Esophagus squamous epithelium (tissue), 4 donors: ENCODE results near the gene FGA.

Experiments used
- CTCF ChIP-seq, 6 experiments: fragments of 450-650 bp in 4 of 6; fragments of 200-600 bp in 2 of 6; sonication (generic) in 2 of 6; IDR thresholded peaks; one replicate each; pipeline ENCODE4 v1.5.1; 2016 to 2019; ENCODE audit warnings: antibody characterized with exemption in 6 of 6, mild to moderate bottlenecking in 4 of 6, moderate library complexity in 4 of 6
- POLR2A ChIP-seq, 4 donors: fragments of 450-650 bp; IDR thresholded peaks; one replicate each; pipeline ENCODE4 v1.6.1; 2017; ENCODE audit warnings: antibody characterized with exemption in 4 of 4, mild to moderate bottlenecking in 4 of 4, moderate library complexity in 3 of 4

GRCh38 chr4:154574311-154574710 is 16.2 kb downstream of the FGA start:
- TF ChIP-seq CTCF (IDR thresholded peaks at IDR 0.05), result no peak
- no peak for TF ChIP-seq POLR2A (IDR thresholded peaks at IDR 0.05)
